Measurements from ENCODE around the gene ENPP6. TPM values are rescaled to one million over a fixed set of nuclear protein-coding genes. Genes with fewer than 3 reads are reported as not detected.
"Not testable (repeated sequence)": the region's sequence is repeated elsewhere in the genome, so short reads cannot be mapped to it uniquely, and the experiment has no call there.

ENPP6 gene
- total RNA-seq, 6 donors from 2014 or later, result 0.30 to 0.37 (median 0.34) TPM; not detected in 3

DNA sequence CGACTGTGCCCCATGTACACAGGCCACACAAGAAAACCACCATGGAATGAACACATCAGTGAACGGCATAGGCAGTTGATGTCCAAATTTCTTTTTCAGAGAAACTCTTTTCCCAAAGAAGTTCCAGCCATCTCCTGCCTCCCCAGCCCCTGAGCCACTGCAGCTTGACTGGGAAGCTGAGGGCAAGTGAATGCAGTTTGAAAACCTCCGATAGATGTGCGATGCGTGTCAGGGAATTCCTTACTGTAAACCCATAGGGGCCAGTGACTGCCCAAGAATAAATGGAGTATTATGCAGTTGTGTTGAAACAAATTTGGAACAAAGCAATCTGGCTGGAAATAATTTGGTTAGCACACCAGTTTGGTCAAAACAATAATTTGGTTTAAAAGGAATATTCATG lies 72.1 kb downstream of the ENPP6 start:
- H3K27ac ChIP-seq, result no peak overlapping the region
- no peaks in the 10 kb centered on the region for H3K9me3 ChIP-seq
- ATAC-seq (ENCODE audit: low FRiP score in 2 of 2) (no peak), DNase-seq (no peak)
- H3K4me3 ChIP-seq, result no peak overlapping the region
- TF ChIP-seq POLR2AphosphoS5 (IDR thresholded peaks at IDR 0.05) (no peak), POLR2A (IDR thresholded peaks at IDR 0.05) (no peak), EP300 (IDR thresholded peaks at IDR 0.05) (no peak)
- TF ChIP-seq, protein P1, sequence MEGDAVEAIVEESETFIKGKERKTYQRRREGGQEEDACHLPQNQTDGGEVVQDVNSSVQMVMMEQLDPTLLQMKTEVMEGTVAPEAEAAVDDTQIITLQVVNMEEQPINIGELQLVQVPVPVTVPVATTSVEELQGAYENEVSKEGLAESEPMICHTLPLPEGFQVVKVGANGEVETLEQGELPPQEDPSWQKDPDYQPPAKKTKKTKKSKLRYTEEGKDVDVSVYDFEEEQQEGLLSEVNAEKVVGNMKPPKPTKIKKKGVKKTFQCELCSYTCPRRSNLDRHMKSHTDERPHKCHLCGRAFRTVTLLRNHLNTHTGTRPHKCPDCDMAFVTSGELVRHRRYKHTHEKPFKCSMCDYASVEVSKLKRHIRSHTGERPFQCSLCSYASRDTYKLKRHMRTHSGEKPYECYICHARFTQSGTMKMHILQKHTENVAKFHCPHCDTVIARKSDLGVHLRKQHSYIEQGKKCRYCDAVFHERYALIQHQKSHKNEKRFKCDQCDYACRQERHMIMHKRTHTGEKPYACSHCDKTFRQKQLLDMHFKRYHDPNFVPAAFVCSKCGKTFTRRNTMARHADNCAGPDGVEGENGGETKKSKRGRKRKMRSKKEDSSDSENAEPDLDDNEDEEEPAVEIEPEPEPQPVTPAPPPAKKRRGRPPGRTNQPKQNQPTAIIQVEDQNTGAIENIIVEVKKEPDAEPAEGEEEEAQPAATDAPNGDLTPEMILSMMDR (IDR thresholded peaks at IDR 0.05), result no peak
- H3K36me3 ChIP-seq, result no peaks in the 10 kb centered on the region
- H3K4me1 ChIP-seq, result peaks cover 0 to 13% (median 4%) of the 10 kb centered on the region in 4 donors
- 98 to 99% methylated on average over 5 of the region's 5 CpGs for WGBS, 2 donors
- H3K27me3 ChIP-seq, result no peaks in the 10 kb centered on the region

DNA sequence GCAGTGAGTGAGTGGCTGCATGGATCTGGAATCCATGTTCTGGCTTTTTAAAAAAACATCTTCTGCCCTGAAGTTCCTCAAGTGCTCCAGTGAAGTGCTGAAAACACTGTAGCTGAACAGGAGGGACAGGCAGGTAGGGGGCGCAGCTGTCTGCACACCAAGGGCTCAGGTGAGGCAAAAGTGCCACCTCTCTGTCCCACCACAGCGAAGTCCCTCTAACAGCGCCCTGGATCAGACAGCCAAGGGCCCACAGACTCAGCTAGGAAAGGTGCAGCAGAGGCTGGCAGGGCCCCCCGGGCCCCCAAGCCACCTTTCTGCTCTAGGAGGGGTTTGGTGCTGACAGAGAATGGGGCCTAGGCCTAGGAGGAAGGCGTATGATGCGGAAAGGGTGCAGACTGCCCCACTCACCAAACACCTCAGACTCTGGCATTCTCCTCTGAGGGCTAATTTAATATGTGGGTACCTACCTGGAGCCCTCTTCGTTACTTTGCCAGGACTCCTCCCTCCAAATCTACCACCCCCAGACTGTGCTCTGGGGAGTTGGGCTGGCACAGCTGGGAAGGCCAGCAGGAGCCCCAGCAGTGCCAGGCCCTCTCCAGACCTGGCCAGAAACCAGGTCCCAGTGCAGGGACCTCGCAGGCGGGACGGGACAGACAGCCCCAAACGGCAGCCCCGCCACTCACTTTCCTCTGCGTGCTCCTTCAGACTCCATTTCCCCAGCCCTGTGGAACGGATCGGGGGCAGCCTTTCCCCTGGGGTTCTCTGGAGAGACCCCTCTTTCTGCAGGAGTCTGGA lies 73.7 kb downstream of the ENPP6 start:
- ATAC-seq (ENCODE audit: low FRiP score in 2 of 2) (peak in 1 of 2 donors; percentile 11), DNase-seq (peak in 1 of 2 donors; percentile 39)
- Histone ChIP-seq H3K9me3 (no peaks in the 10 kb centered on the region), H3K4me3 (no peak overlapping the region), H3K27ac (no peak overlapping the region), H3K36me3 (no peaks in the 10 kb centered on the region), H3K4me1 (peaks cover 0 to 3% (median under 1%) of the 10 kb centered on the region in 4 donors), H3K27me3 (no peaks in the 10 kb centered on the region)
- TF ChIP-seq, protein P1 (IDR thresholded peaks at IDR 0.05), result peak in 2 of 6 experiments; percentile 8 to 18
- TF ChIP-seq POLR2A (IDR thresholded peaks at IDR 0.05), result no peak
- WGBS, 2 donors, result 84% methylated on average over 5 to 15 of the region's 15 CpGs

DNA sequence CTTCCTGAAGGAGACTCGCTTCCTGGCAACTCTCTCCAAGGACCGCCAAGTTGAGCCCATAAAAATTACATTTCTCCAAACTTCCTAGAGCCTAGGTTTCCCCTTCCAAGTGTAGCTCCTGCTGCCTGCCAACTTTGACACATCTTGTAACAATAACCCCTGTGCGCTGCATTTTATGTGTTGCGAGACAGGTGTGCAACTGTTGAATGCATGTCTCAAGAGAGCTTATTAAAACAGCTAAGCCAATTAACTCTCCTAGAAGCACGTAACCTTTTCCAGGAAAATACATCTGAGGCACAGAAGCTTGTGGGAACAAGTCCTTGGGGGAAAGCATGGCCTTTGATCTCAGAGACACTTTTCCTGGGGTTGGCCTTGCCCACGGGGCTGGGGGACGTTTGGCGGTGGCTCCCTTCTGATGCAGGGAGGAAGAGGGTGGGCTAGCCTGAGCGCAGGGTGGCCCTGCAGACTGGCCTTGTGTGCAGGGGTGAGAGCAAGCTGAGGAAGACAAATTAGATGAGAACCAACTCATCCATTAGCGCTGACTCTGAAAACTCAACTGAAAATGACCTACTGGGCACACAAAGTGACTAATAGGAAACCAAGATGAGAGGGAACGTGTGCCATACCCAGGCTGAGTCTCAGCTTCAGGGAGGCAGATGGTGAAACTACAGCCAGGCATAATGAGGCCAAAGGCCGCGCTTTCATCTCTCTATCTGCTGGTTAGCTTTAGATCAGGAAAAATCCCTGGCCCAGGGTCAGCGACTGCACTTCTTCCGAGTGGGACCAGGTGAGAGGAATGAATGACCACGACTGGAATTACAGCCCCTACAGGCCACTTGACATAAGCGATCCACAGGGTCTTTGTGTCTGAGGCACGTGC lies 75.3 kb downstream of the ENPP6 start:
- H3K36me3 ChIP-seq, result no peaks in the 10 kb centered on the region
- no peaks in the 10 kb centered on the region for H3K27me3 ChIP-seq
- no peak overlapping the region for H3K27ac ChIP-seq
- TF ChIP-seq POLR2AphosphoS5 (IDR thresholded peaks at IDR 0.05) (no peak), POLR2A (IDR thresholded peaks at IDR 0.05) (no peak), EP300 (IDR thresholded peaks at IDR 0.05) (no peak)
- TF ChIP-seq, protein P1 (IDR thresholded peaks at IDR 0.05), result no peak
- DNase-seq (peak in 1 of 2 donors; percentile 20), ATAC-seq (ENCODE audit: low FRiP score in 2 of 2) (peak in 1 of 2 donors; percentile 27)
- no peaks in the 10 kb centered on the region for H3K4me1 ChIP-seq
- H3K4me3 ChIP-seq, result no peak overlapping the region
- 85 to 86% methylated on average over 18 of the region's 18 CpGs for WGBS, 2 donors
- peaks cover 0 to 2% (median 2%) of the 10 kb centered on the region in 4 donors for H3K9me3 ChIP-seq

DNA sequence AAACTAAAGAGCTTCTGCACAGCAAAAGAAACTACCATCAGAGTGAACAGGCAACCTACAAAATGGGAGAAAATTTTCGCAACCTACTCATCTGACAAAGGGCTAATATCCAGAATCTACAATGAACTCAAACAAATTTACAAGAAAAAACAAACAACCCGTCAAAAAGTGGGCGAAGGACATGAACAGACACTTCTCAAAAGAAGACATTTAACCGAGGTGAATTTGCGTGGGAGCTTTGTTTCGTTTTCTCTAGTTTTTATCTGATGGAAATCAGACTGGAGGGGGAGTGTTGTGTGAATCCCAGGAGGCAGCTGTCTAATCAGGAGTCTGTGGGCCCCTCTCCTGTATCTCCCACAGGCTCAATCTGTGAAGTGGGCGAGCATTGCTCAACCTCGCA lies 76.8 kb downstream of the ENPP6 start:
- DNase-seq; H3K4me1 ChIP-seq; H3K4me3 ChIP-seq; H3K27ac ChIP-seq; H3K36me3 ChIP-seq; ATAC-seq (ENCODE audit: low FRiP score in 2 of 2); H3K27me3 ChIP-seq: not testable (repeated sequence)
- H3K9me3 ChIP-seq, result peaks cover 6 to 16% (median 9%) of the 10 kb centered on the region in 4 donors
- 84 to 90% methylated on average over 7 to 8 of the region's 8 CpGs for WGBS, 2 donors

DNA sequence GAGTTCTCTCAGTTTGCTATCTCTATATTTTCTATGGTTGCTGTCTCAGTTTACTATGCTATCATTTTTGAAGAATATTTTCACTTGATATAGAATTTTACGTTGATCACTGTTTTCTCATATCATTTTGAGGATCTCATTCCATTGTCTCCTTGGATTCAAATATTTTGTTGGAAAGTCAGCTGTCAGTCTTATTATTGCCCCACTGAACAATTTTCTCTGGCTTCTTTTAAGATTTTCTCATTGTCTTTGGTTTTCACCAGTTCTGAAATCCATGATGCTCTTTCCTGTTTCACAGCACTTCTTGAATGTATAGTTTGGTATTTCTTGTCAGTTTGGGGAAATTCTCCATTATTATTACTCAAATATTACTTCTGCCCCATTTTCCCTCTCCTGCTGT lies 81.1 kb downstream of the ENPP6 start:
- peaks cover 6 to 16% (median 9%) of the 10 kb centered on the region in 4 donors for H3K9me3 ChIP-seq
- no peak for ATAC-seq (ENCODE audit: low FRiP score in 2 of 2)
- WGBS, 2 donors, result 81 to 88% methylated on average over 1 of the region's 1 CpG

More for the DNA sequence above, 81.1 kb downstream of the ENPP6 start:
- no peak for TF ChIP-seq POLR2A (IDR thresholded peaks at IDR 0.05)
- TF ChIP-seq, protein P1 (IDR thresholded peaks at IDR 0.05), result no peak
- TF ChIP-seq POLR2AphosphoS5 (IDR thresholded peaks at IDR 0.05), result no peak
- no peak for TF ChIP-seq EP300 (IDR thresholded peaks at IDR 0.05)
- DNase-seq, result no peak
- H3K36me3 ChIP-seq, result no peaks in the 10 kb centered on the region
- H3K27ac ChIP-seq, result no peak overlapping the region
- no peaks in the 10 kb centered on the region for H3K4me1 ChIP-seq
- H3K27me3 ChIP-seq, result no peaks in the 10 kb centered on the region
- H3K4me3 ChIP-seq, result no peak overlapping the region

Measured in upper lobe of left lung (tissue), 6 donors.